ENCODE results near the gene AURKAIP1. TPM values are rescaled to one million over a fixed set of nuclear protein-coding genes. Genes with fewer than 3 reads are reported as not detected.

The AURKAIP1 gene
- total and polyA plus RNA-seq, 9 of the 15 experiments (the other 6 are each of a cell fraction or from before 2014, with no cell fraction given) = 7.8 to 478 (median 92.0) TPM

GRCh38 chr1:1349256-1350012, 25.6 kb downstream of the AURKAIP1 start, which contains the start of gene DVL1 (continued):
- TF ChIP-seq ARID4B (CRISPR knock-in tag; IDR thresholded peaks at IDR 0.05) (peak; percentile 84; the same call in 1 of the 2 replicates), ZNF134 (CRISPR knock-in tag; conservative IDR thresholded peaks at IDR 0.05) (no peak), RAD51 (IDR thresholded peaks at IDR 0.05; ENCODE audit: borderline replicate concordance, low read depth) (no peak), ZNF780A (CRISPR knock-in tag; IDR thresholded peaks at IDR 0.05) (no peak), DLX4 (CRISPR knock-in tag; IDR thresholded peaks at IDR 0.05) (no peak), ZBTB33 (CRISPR knock-in tag; IDR thresholded peaks at IDR 0.05) (peak; percentile 65), RBFOX2 (IDR thresholded peaks at IDR 0.05; ENCODE audit: low read depth, low read length) (peak; percentile 72), ESRRA (IDR thresholded peaks at IDR 0.05; ENCODE audit: borderline replicate concordance, low read depth) (peak; percentile 31; the same call in 1 of the 2 replicates), NR4A1 (CRISPR knock-in tag; IDR thresholded peaks at IDR 0.05) (no peak), NR4A1 (tag; IDR thresholded peaks at IDR 0.05) (peak; percentile 70; the same call in 1 of the 2 replicates), TCF7L2 (IDR thresholded peaks at IDR 0.05; ENCODE audit: low read depth, low read length) (no peak), ZNF75A (CRISPR knock-in tag; IDR thresholded peaks at IDR 0.05) (no peak), ELF4 (CRISPR knock-in tag; IDR thresholded peaks at IDR 0.05) (no peak), PTBP1 (IDR thresholded peaks at IDR 0.05; ENCODE audit: low read depth, low read length) (no peak), ZBTB12 (CRISPR knock-in tag; IDR thresholded peaks at IDR 0.05) (peak; percentile 57; the same call in 1 of the 2 replicates), PPARD (CRISPR knock-in tag; IDR thresholded peaks at IDR 0.05) (no peak), TAF9B (IDR thresholded peaks at IDR 0.05; ENCODE audit: partially characterized antibody) (no peak), CBX8 (IDR thresholded peaks at IDR 0.05; ENCODE audit: borderline replicate concordance, extremely low read depth, low read depth, low read length, poor library complexity, severe bottlenecking) (no peak), PHF20 (IDR thresholded peaks at IDR 0.05; ENCODE audit: partially characterized antibody) (peak; percentile 58), SMARCB1 (IDR thresholded peaks at IDR 0.05; ENCODE audit: insufficient read length, low read depth) (no peak), HDAC2 (IDR thresholded peaks at IDR 0.05) (no peak)

Measured in K562 (cell line).